Neuronal stem cell (in vitro differentiated cells): ENCODE results near the gene PROSER3.

Source experiments
- DNase-seq: peaks from one replicate; pipeline ENCODE4 v3.0.0-alpha.2; 2013; ENCODE audit warnings: low spot score
- H2AFZ ChIP-seq: one replicate; pipeline ENCODE4 v1.6.1; 2013; ENCODE audit warnings: mild to moderate bottlenecking, low read length, inconsistent platforms
- H2AK5ac ChIP-seq: 2 replicates; pipeline ENCODE4 v1.6.1; 2013; ENCODE audit warnings: low read depth, mild to moderate bottlenecking, inconsistent platforms, low read length, moderate library complexity, mixed read lengths
- H2BK120ac ChIP-seq: 2 replicates; pipeline ENCODE4 v1.6.1; 2013; ENCODE audit warnings: low read depth, mild to moderate bottlenecking, inconsistent platforms, low read length, moderate library complexity, mixed read lengths
- H2BK12ac ChIP-seq: one replicate; pipeline ENCODE4 v1.6.1; 2013; ENCODE audit warnings: low read length, inconsistent platforms
- H2BK15ac ChIP-seq: 2 replicates; pipeline ENCODE4 v1.6.1; 2013; ENCODE audit warnings: mild to moderate bottlenecking, low read length, inconsistent platforms, mixed read lengths
- H2BK5ac ChIP-seq: one replicate; pipeline ENCODE4 v1.6.1; 2013; ENCODE audit warnings: inconsistent platforms, mild to moderate bottlenecking, low read length, moderate library complexity
- H3K14ac ChIP-seq: one replicate; pipeline ENCODE4 v1.6.1; 2013; ENCODE audit warnings: low read length, inconsistent platforms
- H3K18ac ChIP-seq: 2 replicates; pipeline ENCODE4 v1.6.1; 2013; ENCODE audit warnings: low read length, inconsistent platforms
- H3K23ac ChIP-seq: 2 replicates; pipeline ENCODE4 v1.6.1; 2013; ENCODE audit warnings: low read depth, mild to moderate bottlenecking, mixed read lengths, low read length, inconsistent platforms; ENCODE audit not compliant: poor library complexity
- H3K27ac ChIP-seq: replicated peaks from 3 replicates; pipeline ENCODE4 v1.5.1; 2013; ENCODE audit warnings: low read length, inconsistent platforms
- H3K27me3 ChIP-seq, 3 experiments: 2 replicates each; pipeline ENCODE4 v1.6.1; 2013; ENCODE audit warnings: low read length in 3 of 3, mild to moderate bottlenecking in 2 of 3, inconsistent platforms in 1 of 3, low read depth in 1 of 3, mixed read lengths in 1 of 3, moderate library complexity in 1 of 3; ENCODE audit not compliant: control insufficient read depth in 3 of 3, insufficient read depth in 3 of 3
- H3K36me3 ChIP-seq, 2 donors: replicated peaks in 1 of 2; 2 replicates each; pipeline ENCODE4 v1.6.1; 2013; ENCODE audit warnings: low read length in 2 of 2; ENCODE audit not compliant: control insufficient read depth in 2 of 2, insufficient read depth in 2 of 2
- H3K4ac ChIP-seq: 2 replicates; pipeline ENCODE4 v1.6.1; 2013; ENCODE audit warnings: inconsistent platforms, mild to moderate bottlenecking, low read length, moderate library complexity
- H3K4me1 ChIP-seq, 2 donors: 1 replicate in 1 of 2; 2 replicates in 1 of 2; pipeline ENCODE4 v1.6.1; 2013; ENCODE audit warnings: low read length in 2 of 2, low read depth in 1 of 2; ENCODE audit not compliant: control insufficient read depth in 2 of 2, insufficient read depth in 1 of 2
- H3K4me2 ChIP-seq: one replicate; pipeline ENCODE4 v1.6.1; 2013; ENCODE audit warnings: mild to moderate bottlenecking, low read length, inconsistent platforms; ENCODE audit not compliant: insufficient read depth, poor library complexity, severe bottlenecking
- H3K4me3 ChIP-seq, 2 donors: 2 replicates each; pipeline ENCODE4 v1.5.1; 2013; ENCODE audit warnings: low read length in 2 of 2, mild to moderate bottlenecking in 2 of 2, inconsistent platforms in 1 of 2, moderate library complexity in 1 of 2
- H3K79me1 ChIP-seq: one replicate; pipeline ENCODE4 v1.6.1; 2013; ENCODE audit warnings: low read depth, mild to moderate bottlenecking, inconsistent platforms, low read length, moderate library complexity
- H3K9ac ChIP-seq: one replicate; pipeline ENCODE4 v1.6.1; 2013; ENCODE audit warnings: mild to moderate bottlenecking, low read depth, low read length, inconsistent platforms; ENCODE audit not compliant: poor library complexity
- H3K9me3 ChIP-seq, 2 donors: replicated peaks in 1 of 2; 2 replicates each; pipeline versions ENCODE3 to v1.6.1; 2013; ENCODE audit warnings: low read length in 2 of 2, mild to moderate bottlenecking in 2 of 2, inconsistent platforms in 1 of 2, low read depth in 1 of 2, mixed read lengths in 1 of 2, moderate library complexity in 1 of 2; ENCODE audit not compliant: control insufficient read depth in 2 of 2, insufficient read depth in 1 of 2
- H4K8ac ChIP-seq: one replicate; pipeline ENCODE4 v1.6.1; 2013; ENCODE audit warnings: low read depth, mild to moderate bottlenecking, inconsistent platforms, low read length, moderate library complexity
- H4K91ac ChIP-seq: one replicate; pipeline ENCODE4 v1.6.1; 2013; ENCODE audit warnings: low read length, low read depth, mild to moderate bottlenecking, inconsistent platforms; ENCODE audit not compliant: poor library complexity
- WGBS, 2 donors: extraction: QIAGEN DNeasy Blood & Tissue Kit; methylation state at CpG; one replicate each; pipeline ENCODE4 v1.1.7; 2013; ENCODE audit warnings: missing lambda C conversion rate in 2 of 2, mixed read lengths in 1 of 2; ENCODE audit not compliant: insufficient read length in 2 of 2, insufficient replicate concordance in 1 of 2; ENCODE audit errors: extremely low coverage in 2 of 2; 5-methylcytosine and 5-hydroxymethylcytosine counted together

The PROSER3 gene

GRCh38 chr19:35816262-35816661 is 58.3 kb downstream of the PROSER3 start:
- no peak overlapping the region for H3K18ac ChIP-seq
- no peak overlapping the region for H4K91ac ChIP-seq
- H3K23ac ChIP-seq = no peak overlapping the region
- H3K9me3 ChIP-seq = no peaks in the 10 kb centered on the region
- WGBS, 2 donors = no CpG with 5 or more reads among the region's 6 CpGs
- H2AK5ac ChIP-seq = no peak overlapping the region
- H2BK5ac ChIP-seq = no peak overlapping the region
- H3K14ac ChIP-seq = no peak overlapping the region
- no peak for DNase-seq
- no peak overlapping the region for H4K8ac ChIP-seq
- H3K27ac ChIP-seq = no peak overlapping the region
- peaks cover 0 to 11% (median 0%) of the 10 kb centered on the region in 3 experiments for H3K27me3 ChIP-seq
- H3K36me3 ChIP-seq = no peaks in the 10 kb centered on the region
- no peak overlapping the region for H3K4me3 ChIP-seq
- H3K79me1 ChIP-seq = no peaks in the 10 kb centered on the region
- no peak overlapping the region for H3K4me2 ChIP-seq
- H2BK12ac ChIP-seq = no peak overlapping the region
- H3K9ac ChIP-seq = no peak overlapping the region
- H2BK15ac ChIP-seq = no peak overlapping the region
- H3K4me1 ChIP-seq = peaks cover 0 to 3% of the 10 kb centered on the region in 2 donors
- no peak overlapping the region for H3K4ac ChIP-seq
- H2BK120ac ChIP-seq = no peak overlapping the region
- no peak overlapping the region for H2AFZ ChIP-seq

GRCh38 chr19:35816846-35817245 is 58.9 kb downstream of the PROSER3 start:
- Histone ChIP-seq H4K8ac (no peak overlapping the region), H3K4me3 (no peak overlapping the region), H3K27ac (no peak overlapping the region), H3K4me2 (no peak overlapping the region), H2BK120ac (no peak overlapping the region), H2AK5ac (no peak overlapping the region), H2AFZ (no peak overlapping the region), H3K4ac (no peak overlapping the region), H4K91ac (no peak overlapping the region), H3K79me1 (no peaks in the 10 kb centered on the region), H2BK15ac (no peak overlapping the region), H3K9me3 (no peaks in the 10 kb centered on the region), H3K36me3 (no peaks in the 10 kb centered on the region), H2BK5ac (no peak overlapping the region), H3K23ac (no peak overlapping the region), H3K4me1 (peaks cover 0 to 3% of the 10 kb centered on the region in 2 donors), H2BK12ac (no peak overlapping the region), H3K9ac (no peak overlapping the region), H3K18ac (no peak overlapping the region), H3K14ac (no peak overlapping the region), H3K27me3 (peaks cover 0 to 8% (median 0%) of the 10 kb centered on the region in 3 experiments)
- DNase-seq = no peak
- no CpG with 5 or more reads among the region's 9 CpGs for WGBS, 2 donors

- Histone ChIP-seq H3K14ac (no peak overlapping the region), H3K18ac (no peak overlapping the region), H2AFZ (no peak overlapping the region), H3K4ac (no peak overlapping the region), H2AK5ac (no peak overlapping the region), H3K4me1 (peaks cover 0 to 3% of the 10 kb centered on the region in 2 donors), H3K23ac (no peak overlapping the region), H3K36me3 (no peaks in the 10 kb centered on the region), H2BK12ac (no peak overlapping the region), H2BK15ac (no peak overlapping the region), H3K4me3 (no peak overlapping the region), H3K4me2 (no peak overlapping the region), H4K91ac (no peak overlapping the region), H3K27ac (no peak overlapping the region), H3K9me3 (no peaks in the 10 kb centered on the region), H3K27me3 (no peaks in the 10 kb centered on the region), H3K79me1 (no peaks in the 10 kb centered on the region), H2BK120ac (no peak overlapping the region), H3K9ac (no peak overlapping the region), H4K8ac (no peak overlapping the region), H2BK5ac (no peak overlapping the region)
- 100% methylated on average over 1 of the region's 3 CpGs; no CpG with 5 or more reads in 1 of the 2 donors for WGBS, 2 donors
- no peak for DNase-seq
These were observed 60.5 kb downstream of the PROSER3 start for GRCh38 chr19:35818445-35818844.
